K562 (cell line): ENCODE data around the gene SH3BGRL3. TPM values are rescaled to one million over a fixed set of nuclear protein-coding genes. Genes with fewer than 3 reads are reported as not detected.

ENCODE experiments used
- ATAC-seq: fragments of 200-7000 bp; cut with Tn5 transposase; 3 replicates; pipeline ENCODE4 v1.9.1; 2020; ENCODE audit warnings: moderate library complexity
- BruUV-seq: library from RNA; stranded (reverse); fragments of 400-500 nt; replicated peaks from 2 replicates; lab custom pipeline; 2021; lab: Mats Ljungman, UMichigan
- CTCF ChIA-PET: fragments of 300-600 bp; formaldehyde crosslinking; extraction: SDS; loops from one replicate; lab custom pipeline; 2021; ENCODE audit warnings: low intra/inter-chr PET ratio; lab: Yijun Ruan, JAX
- POLR2A ChIA-PET: fragments of 300-600, 350-650 bp; sonication (Branson Sonifier 250); formaldehyde crosslinking; extraction: SDS; loops from one replicate; lab custom pipeline; 2021; ENCODE audit warnings: antibody characterized with exemption, inconsistent platforms; lab: Yijun Ruan, JAX
- DNase-seq, 4 experiments: peaks; one replicate each; pipeline versions ENCODE4 v3.0.0 to v3.0.0-alpha.2; 2011 to 2018; ENCODE audit warnings: low spot score in 3 of 4, mixed read lengths in 3 of 4; ENCODE audit errors: extremely low read depth in 1 of 4
- FAIRE-seq: peaks from 2 replicates; lab custom pipeline; 2011; peaks lifted over from hg19 to GRCh38; lab: Jason Lieb, UNC
- H2AFZ ChIP-seq: 2 replicates; pipeline ENCODE4 v1.6.0; 2011; ENCODE audit warnings: low read depth, low read length, control low read depth, inconsistent platforms
- H3K27ac ChIP-seq: fragments of 200-600 bp; 3 replicates; pipeline ENCODE4 v1.8.0; 2011; ENCODE audit warnings: low read depth, mild to moderate bottlenecking, control low read depth, inconsistent platforms, low read length, moderate library complexity, mixed read lengths; ENCODE audit errors: extremely low read depth
- H3K27me3 ChIP-seq, 2 experiments: fragments of 300-600 bp in 1 of 2; 2 replicates in 1 of 2; 3 replicates in 1 of 2; pipeline versions ENCODE4 v1.6.0 to v1.8.0; 2011; ENCODE audit warnings: inconsistent platforms in 2 of 2, low read length in 2 of 2, mild to moderate bottlenecking in 1 of 2, mixed read lengths in 1 of 2, moderate library complexity in 1 of 2; ENCODE audit not compliant: control insufficient read depth in 2 of 2, insufficient read depth in 2 of 2
- H3K36me3 ChIP-seq: fragments of 300-600 bp; 3 replicates; pipeline ENCODE4 v1.8.0; 2011; ENCODE audit warnings: mild to moderate bottlenecking, low read length, inconsistent platforms; ENCODE audit not compliant: control insufficient read depth, insufficient read depth
- H3K4me1 ChIP-seq, 2 experiments: fragments of 200-600 bp in 1 of 2; replicated peaks in 1 of 2; 2 replicates in 1 of 2; 3 replicates in 1 of 2; pipeline versions ENCODE4 v1.5.1 to v1.8.0; 2011; ENCODE audit warnings: inconsistent platforms in 2 of 2, low read length in 2 of 2, mild to moderate bottlenecking in 1 of 2, mixed read lengths in 1 of 2, moderate library complexity in 1 of 2; ENCODE audit not compliant: control insufficient read depth in 2 of 2, insufficient read depth in 2 of 2
- H3K4me2 ChIP-seq: 2 replicates; pipeline ENCODE4 v1.6.1; 2011; ENCODE audit warnings: low read length, control low read depth, inconsistent platforms, mixed read lengths; ENCODE audit not compliant: insufficient read depth
- H3K4me3 ChIP-seq: fragments of 200-600 bp; sonication (generic), shearing (Covaris generic); 2 replicates; pipeline ENCODE4 v1.5.1; 2016; ENCODE audit warnings: control low read depth, inconsistent platforms
- H3K79me2 ChIP-seq: fragments of 200-600 bp; 3 replicates; pipeline ENCODE4 v1.8.0; 2011; ENCODE audit warnings: low read length, inconsistent platforms; ENCODE audit not compliant: control insufficient read depth, insufficient read depth
- H3K9ac ChIP-seq, 2 experiments: 2 replicates each; pipeline versions ENCODE4 v1.6.0 to v1.6.1; 2011; ENCODE audit warnings: low read depth in 2 of 2, low read length in 2 of 2, control low read depth in 1 of 2, inconsistent platforms in 1 of 2, mild to moderate bottlenecking in 1 of 2, mixed read lengths in 1 of 2; ENCODE audit not compliant: insufficient read depth in 1 of 2
- H3K9me1 ChIP-seq: one replicate; pipeline ENCODE4 v1.6.0; 2011; ENCODE audit warnings: inconsistent platforms, mild to moderate bottlenecking, low read length, moderate library complexity; ENCODE audit not compliant: control insufficient read depth, insufficient read depth
- H3K9me3 ChIP-seq: replicated peaks from 2 replicates; pipeline ENCODE4 v1.5.1; 2011; ENCODE audit warnings: low read depth, low read length, inconsistent platforms; ENCODE audit not compliant: control insufficient read depth, insufficient read depth
- H4K20me1 ChIP-seq: replicated peaks from 2 replicates; pipeline ENCODE4 v1.6.1; 2011; ENCODE audit warnings: low read length, inconsistent platforms, mixed read lengths; ENCODE audit not compliant: control insufficient read depth, insufficient read depth
- EZH2 ChIP-seq: IDR thresholded peaks from 2 replicates; pipeline ENCODE4 v1.6.1; 2012; ENCODE audit warnings: low read depth, mild to moderate bottlenecking, inconsistent platforms, low read length, borderline replicate concordance
- ILF3 ChIP-seq: fragments of 450-650 bp; IDR thresholded peaks from 2 replicates; pipeline ENCODE4 v1.6.1; 2018; ENCODE audit warnings: antibody characterized with exemption, mild to moderate bottlenecking, moderate library complexity, borderline replicate concordance
- MEIS2 ChIP-seq: fragments of 450-650 bp; IDR thresholded peaks from 2 replicates; pipeline ENCODE4 v1.6.1; 2014; ENCODE audit warnings: mild to moderate bottlenecking; ENCODE audit not compliant: partially characterized antibody
- NCOR1 ChIP-seq: fragments of 450-650 bp; IDR thresholded peaks from 2 replicates; pipeline ENCODE4 v1.6.1; 2016; ENCODE audit warnings: mild to moderate bottlenecking, moderate library complexity
- SRF ChIP-seq, 2 experiments: fragments of 250-450, 450-650 bp in 1 of 2; sonication (Bioruptor Pico) in 1 of 2; sonication (generic) in 1 of 2; formaldehyde crosslinking; IDR thresholded peaks; 2 replicates each; pipeline versions ENCODE4 v1.5.0 to v1.5.1; 2020 to 2022; ENCODE audit warnings: mild to moderate bottlenecking in 1 of 2, missing genetic modification reagents in 1 of 2
- TEAD2 ChIP-seq: fragments of 450-650 bp; IDR thresholded peaks from 2 replicates; pipeline ENCODE4 v1.6.1; 2016; ENCODE audit warnings: missing genetic modification characterization, control low read depth, missing compliant biosample characterization
- ZNF507 ChIP-seq: conservative IDR thresholded peaks from 2 replicates; pipeline ENCODE4 v1.6.1; 2017; ENCODE audit warnings: missing genetic modification characterization, missing compliant biosample characterization
- WGBS: fragments of 100-300 bp; shearing (Covaris generic); methylation state at CpG from one replicate; pipeline ENCODE4 v1.1.6; 2016; ENCODE audit warnings: low coverage, mixed read lengths; ENCODE audit not compliant: insufficient coverage; ENCODE audit errors: missing lambda C conversion rate; 5-methylcytosine and 5-hydroxymethylcytosine counted together
- in situ Hi-C: fragments of 300-500 bp; cut with MboI; formaldehyde crosslinking; loops from 4 replicates; pipeline ENCODE4 v1.15.0; 2018; ENCODE audit warnings: inconsistent platforms, mixed read lengths
- intact Hi-C: fragments of 100-400 bp; cut with micrococcal nuclease; formaldehyde crosslinking; loops from 2 replicates; pipeline ENCODE4 v1.14.2; 2022
- polyA plus RNA-seq, 8 experiments: library from polyadenylated mRNA; depleted of rRNA in 4 of 8; stranded (reverse) in 5 of 8; unstranded in 3 of 8; fragments of >200 nt; fragmentation: Nextera tagmentation in 2 of 8; fragmentation: Illumina TruSeq in 1 of 8; extraction: Ambion mirVana in 2 of 8; extraction: Trizol in 1 of 8; gene quantifications; 2 replicates each; pipeline versions ENCODE4 v1.2.1 to v1.2.3, GENCODE V29; 2011 to 2014; ENCODE audit warnings: inconsistent platforms in 1 of 8, missing spikeins in 1 of 8
- total RNA-seq, 7 experiments: library from RNA; depleted of rRNA in 6 of 7; stranded (reverse); fragments of >200 nt in 6 of 7; fragmentation: Illumina TruSeq in 2 of 7; extraction: Trizol in 2 of 7; gene quantifications; 2 replicates each; pipeline versions ENCODE4 v1.2.1 to v1.2.3, GENCODE V29; 2011 to 2021; ENCODE audit warnings: low replicate concordance in 1 of 7
- TF ChIP-seq, protein P1 (sequence below): IDR thresholded peaks from 2 replicates; pipeline ENCODE4 v1.6.1; 2012; ENCODE audit warnings: low read depth, low read length, improper control_type of control experiment, borderline replicate concordance

The SH3BGRL3 gene
- total and polyA plus RNA-seq, 9 of the 15 experiments (the other 6 are each of a cell fraction or from before 2014, with no cell fraction given): 30.3 to 140 (median 54.2) TPM

- TF ChIP-seq MEIS2 (no peak), ZNF507 (no peak), TEAD2 (tag) (no peak)
These were observed 45.1 kb upstream of the SH3BGRL3 start (continued) for GRCh38 chr1:26234644-26235370.

DNA sequence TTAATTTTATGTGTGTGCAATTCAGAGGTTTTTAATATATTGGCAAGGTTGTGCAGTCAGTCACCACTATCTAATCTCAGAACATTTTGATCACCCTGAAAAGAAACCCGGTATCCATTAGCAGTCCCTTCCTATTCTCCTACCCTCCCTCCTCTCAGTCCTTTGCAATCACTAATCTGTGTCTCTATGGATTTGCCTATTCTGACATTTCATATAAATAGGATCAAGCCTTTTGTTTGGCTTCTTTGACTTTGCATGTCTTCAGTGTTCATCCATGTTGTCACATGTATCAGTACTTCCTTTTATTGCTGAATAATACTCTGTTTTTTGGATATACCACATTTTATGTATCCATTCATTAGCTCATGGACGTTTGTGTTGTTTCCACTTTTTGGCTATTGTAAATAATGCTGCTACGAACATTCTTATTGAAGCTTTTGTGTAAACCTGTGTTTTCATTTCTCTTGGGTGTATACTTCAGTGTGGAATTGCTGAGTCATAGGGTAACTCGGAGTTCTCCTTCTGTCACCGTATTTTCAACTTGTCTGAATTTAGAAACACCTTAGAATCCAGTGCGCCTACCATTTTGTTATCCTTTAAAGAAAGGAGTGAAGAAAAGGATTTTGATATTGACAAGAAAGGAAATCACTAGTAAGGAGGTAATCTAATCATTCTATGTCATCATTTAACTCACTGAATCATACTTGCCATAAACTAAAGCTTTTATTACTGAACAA, 42.5 kb upstream of the SH3BGRL3 start:
- Histone ChIP-seq H3K4me2 (peak overlapping the region; percentile 98), H2AFZ (no peak overlapping the region), H3K9me3 (no peaks in the 10 kb centered on the region), H3K4me1 (peaks cover 12 to 22% of the 10 kb centered on the region in 2 experiments; a peak in 4 of 5 replicates), H3K9me1 (no peaks in the 10 kb centered on the region), H3K27ac (peak overlapping the region; percentile 77), H3K9ac (peak overlapping the region in 1 of 2 experiments; percentile 63; a peak in 2 of 4 replicates), H3K4me3 (peak overlapping the region; percentile 76), H3K27me3 (no peaks in the 10 kb centered on the region), H3K36me3 (peaks cover 51% of the 10 kb centered on the region), H3K79me2 (peaks cover 88% of the 10 kb centered on the region), H4K20me1 (peaks cover 23% of the 10 kb centered on the region; the same call in 1 of the 2 replicates)
- peak; percentile 70 for FAIRE-seq
- BruUV-seq: no TSS peak
- peak in 2 of 4 experiments; percentile 42 to 72 for DNase-seq
- 2% methylated on average over 6 of the region's 6 CpGs for WGBS
- intact Hi-C loops: loop anchor here (5.0 kb wide), 1 partner anchor 125 kb away; the partner anchor contains the start of gene PDIK1L
- no peak for ATAC-seq
- POLR2A ChIA-PET: interaction anchor here (0.6 to 6.3 kb wide), 5 partner anchors 9 to 1055 kb away, joined by 3 to 53 read pairs (median 4); no protein-coding TSS in a partner anchor
- in situ Hi-C loops: no loop called here
- CTCF ChIA-PET: no interaction called here
- TF ChIP-seq, protein P1, sequence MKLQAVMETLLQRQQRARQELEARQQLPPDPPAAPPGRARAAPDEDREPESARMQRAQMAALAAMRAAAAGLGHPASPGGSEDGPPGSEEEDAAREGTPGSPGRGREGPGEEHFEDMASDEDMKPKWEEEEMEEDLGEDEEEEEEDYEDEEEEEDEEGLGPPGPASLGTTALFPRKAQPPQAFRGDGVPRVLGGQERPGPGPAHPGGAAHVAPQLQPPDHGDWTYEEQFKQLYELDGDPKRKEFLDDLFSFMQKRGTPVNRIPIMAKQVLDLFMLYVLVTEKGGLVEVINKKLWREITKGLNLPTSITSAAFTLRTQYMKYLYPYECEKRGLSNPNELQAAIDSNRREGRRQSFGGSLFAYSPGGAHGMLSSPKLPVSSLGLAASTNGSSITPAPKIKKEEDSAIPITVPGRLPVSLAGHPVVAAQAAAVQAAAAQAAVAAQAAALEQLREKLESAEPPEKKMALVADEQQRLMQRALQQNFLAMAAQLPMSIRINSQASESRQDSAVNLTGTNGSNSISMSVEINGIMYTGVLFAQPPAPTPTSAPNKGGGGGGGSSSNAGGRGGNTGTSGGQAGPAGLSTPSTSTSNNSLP: peak; percentile 26; the same call in 1 of the 2 replicates
- TF ChIP-seq SRF (CRISPR knock-in tag; IDR thresholded peaks at IDR 0.05): no peak
- TF ChIP-seq ILF3: peak; percentile 69; the same call in 1 of the 2 replicates
- TF ChIP-seq EZH2: no peak
- TF ChIP-seq NCOR1: peak; percentile 60; the same call in 1 of the 2 replicates
